ENCODE results near the gene PRPF4. TPM values are rescaled to one million over a fixed set of nuclear protein-coding genes. Genes with fewer than 3 reads are reported as not detected.

Gene PRPF4
- total and polyA plus RNA-seq, 9 of the 15 experiments (the other 6 are each of a cell fraction or from before 2014, with no cell fraction given): 25.8 to 66.0 (median 39.8) TPM

DNA sequence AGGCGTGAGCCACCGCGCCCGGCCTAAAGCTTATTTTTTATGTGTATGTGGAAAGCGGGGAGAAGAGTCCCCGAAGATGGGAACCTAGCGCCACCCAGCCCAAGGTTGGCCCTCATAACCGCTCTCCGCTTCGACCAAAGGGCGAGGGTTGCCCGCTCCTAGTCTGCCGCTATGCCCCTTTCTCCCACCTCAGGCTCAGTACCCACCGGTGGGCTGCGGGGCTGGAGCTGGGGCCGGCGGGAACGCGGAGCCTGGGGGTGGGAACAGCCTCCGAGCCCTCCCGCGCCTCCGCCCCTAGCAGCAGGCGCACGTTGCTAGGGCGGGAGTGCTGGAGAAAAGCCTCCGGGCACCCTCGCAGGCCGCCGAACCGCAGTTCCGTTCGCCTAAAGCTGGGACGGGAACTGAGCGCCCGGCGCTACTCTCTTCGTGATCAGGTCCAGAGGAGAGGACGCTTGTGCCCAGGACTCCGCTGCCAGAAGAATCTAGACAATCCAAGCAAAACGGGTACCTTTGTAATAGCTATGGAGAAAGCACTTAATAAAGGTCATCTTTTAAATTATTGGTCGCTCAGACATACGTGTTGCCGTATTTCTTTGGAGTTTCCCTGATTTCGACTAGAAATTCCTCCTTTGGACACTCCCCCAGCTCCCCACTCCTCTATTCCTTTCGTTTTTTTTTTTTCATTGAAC lies 64.7 kb downstream of the PRPF4 start, which contains the start of gene WDR31 (continued):
- peak; percentile 78 for TF ChIP-seq RNF2 (IDR thresholded peaks at IDR 0.05)
- TF ChIP-seq TRIM24 (IDR thresholded peaks at IDR 0.05): peak in 1 of 2 experiments; percentile 98; a peak in 2 of 4 replicates
- no peak for TF ChIP-seq ZNF3 (CRISPR knock-in tag; IDR thresholded peaks at IDR 0.05)
- no peak for TF ChIP-seq TFAM (CRISPR knock-in tag; conservative IDR thresholded peaks at IDR 0.05)
- TF ChIP-seq, protein P1, sequence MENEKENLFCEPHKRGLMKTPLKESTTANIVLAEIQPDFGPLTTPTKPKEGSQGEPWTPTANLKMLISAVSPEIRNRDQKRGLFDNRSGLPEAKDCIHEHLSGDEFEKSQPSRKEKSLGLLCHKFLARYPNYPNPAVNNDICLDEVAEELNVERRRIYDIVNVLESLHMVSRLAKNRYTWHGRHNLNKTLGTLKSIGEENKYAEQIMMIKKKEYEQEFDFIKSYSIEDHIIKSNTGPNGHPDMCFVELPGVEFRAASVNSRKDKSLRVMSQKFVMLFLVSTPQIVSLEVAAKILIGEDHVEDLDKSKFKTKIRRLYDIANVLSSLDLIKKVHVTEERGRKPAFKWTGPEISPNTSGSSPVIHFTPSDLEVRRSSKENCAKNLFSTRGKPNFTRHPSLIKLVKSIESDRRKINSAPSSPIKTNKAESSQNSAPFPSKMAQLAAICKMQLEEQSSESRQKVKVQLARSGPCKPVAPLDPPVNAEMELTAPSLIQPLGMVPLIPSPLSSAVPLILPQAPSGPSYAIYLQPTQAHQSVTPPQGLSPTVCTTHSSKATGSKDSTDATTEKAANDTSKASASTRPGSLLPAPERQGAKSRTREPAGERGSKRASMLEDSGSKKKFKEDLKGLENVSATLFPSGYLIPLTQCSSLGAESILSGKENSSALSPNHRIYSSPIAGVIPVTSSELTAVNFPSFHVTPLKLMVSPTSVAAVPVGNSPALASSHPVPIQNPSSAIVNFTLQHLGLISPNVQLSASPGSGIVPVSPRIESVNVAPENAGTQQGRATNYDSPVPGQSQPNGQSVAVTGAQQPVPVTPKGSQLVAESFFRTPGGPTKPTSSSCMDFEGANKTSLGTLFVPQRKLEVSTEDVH (IDR thresholded peaks at IDR 0.05; ENCODE audit: low read depth, partially characterized antibody): peak; percentile 46
- no peak for TF ChIP-seq ZNF551 (CRISPR knock-in tag; IDR thresholded peaks at IDR 0.05)
- TF ChIP-seq BHLHE40 (IDR thresholded peaks at IDR 0.05; ENCODE audit: low read length): peak; percentile 51; the same call in 1 of the 2 replicates
- peak; percentile 44; the same call in 1 of the 2 replicates for TF ChIP-seq FOXJ2 (tag; IDR thresholded peaks at IDR 0.05)
- TF ChIP-seq ZFX (CRISPR knock-in tag; IDR thresholded peaks at IDR 0.05): peak; percentile 72
- TF ChIP-seq TOE1 (IDR thresholded peaks at IDR 0.05; ENCODE audit: borderline replicate concordance): peak; percentile 79; the same call in 1 of the 2 replicates
- no peak for TF ChIP-seq TOE1 (CRISPR knock-in tag; IDR thresholded peaks at IDR 0.05; ENCODE audit: borderline replicate concordance, low read depth)
- TF ChIP-seq HNRNPH1 (optimal IDR thresholded peaks at IDR 0.05; ENCODE audit: low read depth, low read length): no peak
- TF ChIP-seq TAF1 (IDR thresholded peaks at IDR 0.05; ENCODE audit: control insufficient read depth, extremely low read depth, insufficient read depth, low read length, severe bottlenecking): peak; percentile 88
- TF ChIP-seq GTF2A2 (tag; IDR thresholded peaks at IDR 0.05): peak; percentile 18; the same call in 1 of the 2 replicates
- peak; percentile 86; the same call in 1 of the 2 replicates for TF ChIP-seq SIN3B (IDR thresholded peaks at IDR 0.05; ENCODE audit: low read depth)
- TF ChIP-seq SP1 (CRISPR knock-in tag; IDR thresholded peaks at IDR 0.05): peak; percentile 90
- TF ChIP-seq, protein P2, sequence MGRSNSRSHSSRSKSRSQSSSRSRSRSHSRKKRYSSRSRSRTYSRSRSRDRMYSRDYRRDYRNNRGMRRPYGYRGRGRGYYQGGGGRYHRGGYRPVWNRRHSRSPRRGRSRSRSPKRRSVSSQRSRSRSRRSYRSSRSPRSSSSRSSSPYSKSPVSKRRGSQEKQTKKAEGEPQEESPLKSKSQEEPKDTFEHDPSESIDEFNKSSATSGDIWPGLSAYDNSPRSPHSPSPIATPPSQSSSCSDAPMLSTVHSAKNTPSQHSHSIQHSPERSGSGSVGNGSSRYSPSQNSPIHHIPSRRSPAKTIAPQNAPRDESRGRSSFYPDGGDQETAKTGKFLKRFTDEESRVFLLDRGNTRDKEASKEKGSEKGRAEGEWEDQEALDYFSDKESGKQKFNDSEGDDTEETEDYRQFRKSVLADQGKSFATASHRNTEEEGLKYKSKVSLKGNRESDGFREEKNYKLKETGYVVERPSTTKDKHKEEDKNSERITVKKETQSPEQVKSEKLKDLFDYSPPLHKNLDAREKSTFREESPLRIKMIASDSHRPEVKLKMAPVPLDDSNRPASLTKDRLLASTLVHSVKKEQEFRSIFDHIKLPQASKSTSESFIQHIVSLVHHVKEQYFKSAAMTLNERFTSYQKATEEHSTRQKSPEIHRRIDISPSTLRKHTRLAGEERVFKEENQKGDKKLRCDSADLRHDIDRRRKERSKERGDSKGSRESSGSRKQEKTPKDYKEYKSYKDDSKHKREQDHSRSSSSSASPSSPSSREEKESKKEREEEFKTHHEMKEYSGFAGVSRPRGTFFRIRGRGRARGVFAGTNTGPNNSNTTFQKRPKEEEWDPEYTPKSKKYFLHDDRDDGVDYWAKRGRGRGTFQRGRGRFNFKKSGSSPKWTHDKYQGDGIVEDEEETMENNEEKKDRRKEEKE (IDR thresholded peaks at IDR 0.05; ENCODE audit: borderline replicate concordance in 1 of 2, control insufficient read depth in 1 of 2, low read depth in 2 of 2, low read length in 1 of 2): peak in 1 of 2 experiments; percentile 95; a peak in 2 of 4 replicates
- no peak for TF ChIP-seq ZNF121 (CRISPR knock-in tag; conservative IDR thresholded peaks at IDR 0.05)
- TF ChIP-seq MYC (IDR thresholded peaks at IDR 0.05; ENCODE audit: low read depth, low read length): peak; percentile 87
- TF ChIP-seq MYC (CRISPR knock-in tag; IDR thresholded peaks at IDR 0.05; ENCODE audit: borderline replicate concordance, low read depth): no peak; the same call in 1 of the 2 replicates
- peak; percentile 56 to 65 for TF ChIP-seq NRF1 (conservative IDR thresholded peaks at IDR 0.05 in 1 of 2, IDR thresholded peaks at IDR 0.05 in 1 of 2)

Measured in K562 (cell line).